NB4 (cell line): ENCODE data around the gene SCAMP4.

Source experiments
- CTCF ChIP-seq: IDR thresholded peaks from one replicate; pipeline ENCODE4 v1.5.1; 2012; ENCODE audit warnings: low read depth, low read length
- MYC ChIP-seq: IDR thresholded peaks from 2 replicates; pipeline ENCODE4 v1.6.1; 2011; ENCODE audit warnings: low read depth, low read length
- POLR2A ChIP-seq: IDR thresholded peaks from 2 replicates; pipeline ENCODE4 v1.6.1; 2011; ENCODE audit warnings: mild to moderate bottlenecking; ENCODE audit not compliant: insufficient read length; ENCODE audit errors: extremely low read depth

GRCh38 chr19:1947651-1948209, 42.5 kb downstream of the SCAMP4 start:
- no peak for TF ChIP-seq CTCF
- TF ChIP-seq MYC, result no peak
- TF ChIP-seq POLR2A, result no peak
